Measurements from ENCODE around the gene PTGER4. TPM values are rescaled to one million over a fixed set of nuclear protein-coding genes. Genes with fewer than 3 reads are reported as not detected.

Gene PTGER4
- polyA plus RNA-seq, 1 donor = 11.6 TPM

- Histone ChIP-seq H3K9me3 (ENCODE audit: control insufficient read depth, low read depth, low read length) (no peaks in the 10 kb centered on the region), H3K27me3 (ENCODE audit: control insufficient read depth, insufficient read depth, low read length) (no peaks in the 10 kb centered on the region), H3K4me3 (ENCODE audit: low read length) (no peak overlapping the region), H3K27ac (ENCODE audit: low read length) (no peak overlapping the region), H3K36me3 (ENCODE audit: control insufficient read depth, insufficient read depth, low read length) (no peaks in the 10 kb centered on the region), H3K4me1 (ENCODE audit: control insufficient read depth, insufficient read depth, low read length) (peaks cover 3% of the 10 kb centered on the region)
- DNase-seq = no peak
- WGBS (ENCODE audit: insufficient coverage, low lambda C conversion rate) = 100% methylated on average over 2 of the region's 6 CpGs
Measured at GRCh38 chr5:40669606-40670390, 9.9 kb upstream of the PTGER4 start.

GRCh38 chr5:40672425-40672824, 7.3 kb upstream of the PTGER4 start:
- no peak overlapping the region for H3K27ac ChIP-seq (ENCODE audit: low read length)

GRCh38 chr5:40674661-40675235, 5.0 kb upstream of the PTGER4 start:
- Histone ChIP-seq H3K9me3 (ENCODE audit: control insufficient read depth, low read depth, low read length) (no peaks in the 10 kb centered on the region), H3K4me1 (ENCODE audit: control insufficient read depth, insufficient read depth, low read length) (peaks cover 9% of the 10 kb centered on the region), H3K27me3 (ENCODE audit: control insufficient read depth, insufficient read depth, low read length) (no peaks in the 10 kb centered on the region), H3K27ac (ENCODE audit: low read length) (no peak overlapping the region), H3K36me3 (ENCODE audit: control insufficient read depth, insufficient read depth, low read length) (no peaks in the 10 kb centered on the region), H3K4me3 (ENCODE audit: low read length) (no peak overlapping the region)
- WGBS (ENCODE audit: insufficient coverage, low lambda C conversion rate) = no CpG with 5 or more reads among the region's 6 CpGs
- peak; percentile 34 to 80 for DNase-seq

More at GRCh38 chr5:40672425-40672824, 7.3 kb upstream of the PTGER4 start:
- no peaks in the 10 kb centered on the region for H3K36me3 ChIP-seq (ENCODE audit: control insufficient read depth, insufficient read depth, low read length)
- DNase-seq = no peak
- peaks cover 5% of the 10 kb centered on the region for H3K4me1 ChIP-seq (ENCODE audit: control insufficient read depth, insufficient read depth, low read length)
- H3K27me3 ChIP-seq (ENCODE audit: control insufficient read depth, insufficient read depth, low read length) = no peaks in the 10 kb centered on the region
- H3K4me3 ChIP-seq (ENCODE audit: low read length) = no peak overlapping the region
- no peaks in the 10 kb centered on the region for H3K9me3 ChIP-seq (ENCODE audit: control insufficient read depth, low read depth, low read length)
- whole genome bisulfite sequencing (ENCODE audit: insufficient coverage, low lambda C conversion rate) = 33% methylated on average over 1 of the region's 4 CpGs

GRCh38 chr5:40675396-40676133, 4.2 kb upstream of the PTGER4 start:
- DNase-seq = no peak
- Histone ChIP-seq H3K27me3 (ENCODE audit: control insufficient read depth, insufficient read depth, low read length) (peaks cover 8% of the 10 kb centered on the region), H3K36me3 (ENCODE audit: control insufficient read depth, insufficient read depth, low read length) (no peaks in the 10 kb centered on the region), H3K9me3 (ENCODE audit: control insufficient read depth, low read depth, low read length) (no peaks in the 10 kb centered on the region), H3K4me1 (ENCODE audit: control insufficient read depth, insufficient read depth, low read length) (peaks cover 9% of the 10 kb centered on the region), H3K4me3 (ENCODE audit: low read length) (no peak overlapping the region), H3K27ac (ENCODE audit: low read length) (no peak overlapping the region)
- WGBS (ENCODE audit: insufficient coverage, low lambda C conversion rate) = 100% methylated on average over 1 of the region's 7 CpGs

GRCh38 chr5:40676613-40677343, 2.9 kb upstream of the PTGER4 start:
- Histone ChIP-seq H3K27ac (ENCODE audit: low read length) (no peak overlapping the region), H3K9me3 (ENCODE audit: control insufficient read depth, low read depth, low read length) (no peaks in the 10 kb centered on the region), H3K4me3 (ENCODE audit: low read length) (no peak overlapping the region), H3K4me1 (ENCODE audit: control insufficient read depth, insufficient read depth, low read length) (peaks cover 10% of the 10 kb centered on the region), H3K27me3 (ENCODE audit: control insufficient read depth, insufficient read depth, low read length) (peaks cover 18% of the 10 kb centered on the region), H3K36me3 (ENCODE audit: control insufficient read depth, insufficient read depth, low read length) (no peaks in the 10 kb centered on the region)
- no CpG with 5 or more reads among the region's 3 CpGs for WGBS (ENCODE audit: insufficient coverage, low lambda C conversion rate)
- peak in 1 of 2 donors; percentile 24 for DNase-seq

- WGBS (ENCODE audit: insufficient coverage, low lambda C conversion rate) = 100% methylated on average over 2 of the region's 2 CpGs
- Histone ChIP-seq H3K4me1 (ENCODE audit: control insufficient read depth, insufficient read depth, low read length) (peaks cover 13% of the 10 kb centered on the region), H3K36me3 (ENCODE audit: control insufficient read depth, insufficient read depth, low read length) (no peaks in the 10 kb centered on the region), H3K27ac (ENCODE audit: low read length) (no peak overlapping the region), H3K27me3 (ENCODE audit: control insufficient read depth, insufficient read depth, low read length) (peaks cover 23% of the 10 kb centered on the region), H3K9me3 (ENCODE audit: control insufficient read depth, low read depth, low read length) (no peaks in the 10 kb centered on the region), H3K4me3 (ENCODE audit: low read length) (no peak overlapping the region)
- no peak for DNase-seq
Measured at GRCh38 chr5:40677456-40677855, 2.3 kb upstream of the PTGER4 start.

- Histone ChIP-seq H3K36me3 (ENCODE audit: control insufficient read depth, insufficient read depth, low read length) (no peaks in the 10 kb centered on the region), H3K9me3 (ENCODE audit: control insufficient read depth, low read depth, low read length) (no peaks in the 10 kb centered on the region), H3K27me3 (ENCODE audit: control insufficient read depth, insufficient read depth, low read length) (peaks cover 24% of the 10 kb centered on the region), H3K27ac (ENCODE audit: low read length) (peak overlapping the region; percentile 96), H3K4me3 (ENCODE audit: low read length) (no peak overlapping the region), H3K4me1 (ENCODE audit: control insufficient read depth, insufficient read depth, low read length) (peaks cover 13% of the 10 kb centered on the region)
- DNase-seq = no peak
- WGBS (ENCODE audit: insufficient coverage, low lambda C conversion rate) = no CpG with 5 or more reads among the region's 2 CpGs
Measured at GRCh38 chr5:40678026-40678425, 1.7 kb upstream of the PTGER4 start.

- no peaks in the 10 kb centered on the region for H3K36me3 ChIP-seq (ENCODE audit: control insufficient read depth, insufficient read depth, low read length)
- H3K9me3 ChIP-seq (ENCODE audit: control insufficient read depth, low read depth, low read length) = no peaks in the 10 kb centered on the region
- H3K4me1 ChIP-seq (ENCODE audit: control insufficient read depth, insufficient read depth, low read length) = peaks cover 15% of the 10 kb centered on the region
- peaks cover 24% of the 10 kb centered on the region for H3K27me3 ChIP-seq (ENCODE audit: control insufficient read depth, insufficient read depth, low read length)
- DNase-seq = peak in 1 of 2 donors; percentile 81
- WGBS (ENCODE audit: insufficient coverage, low lambda C conversion rate) = no CpG with 5 or more reads among the region's 12 CpGs
- peak overlapping the region; percentile 96 for H3K27ac ChIP-seq (ENCODE audit: low read length)
- peak overlapping the region; percentile 77 for H3K4me3 ChIP-seq (ENCODE audit: low read length)
Measured at GRCh38 chr5:40678460-40679147, 1.1 kb upstream of the PTGER4 start.

GRCh38 chr5:40679148-40679912, 385 bp upstream of the PTGER4 start:
- H3K4me1 ChIP-seq (ENCODE audit: control insufficient read depth, insufficient read depth, low read length) = peaks cover 17% of the 10 kb centered on the region

More at GRCh38 chr5:40679148-40679912, 385 bp upstream of the PTGER4 start:
- Histone ChIP-seq H3K36me3 (ENCODE audit: control insufficient read depth, insufficient read depth, low read length) (no peaks in the 10 kb centered on the region), H3K4me3 (ENCODE audit: low read length) (peak overlapping the region; percentile 77), H3K9me3 (ENCODE audit: control insufficient read depth, low read depth, low read length) (no peaks in the 10 kb centered on the region), H3K27ac (ENCODE audit: low read length) (peak overlapping the region; percentile 96), H3K27me3 (ENCODE audit: control insufficient read depth, insufficient read depth, low read length) (peaks cover 24% of the 10 kb centered on the region)
- peak; percentile 90 to 95 for DNase-seq
- WGBS (ENCODE audit: insufficient coverage, low lambda C conversion rate) = no CpG with 5 or more reads among the region's 60 CpGs
